Epithelial cell of prostate (primary cell): ENCODE measurements around the gene KAT2B.

ENCODE experiments used
- DNase-seq: peaks from one replicate; pipeline ENCODE4 v3.0.0-alpha.2; 2011; ENCODE audit warnings: low read depth, low spot score
- H3K27ac ChIP-seq: fragments of 450-650 bp; 2 replicates; pipeline ENCODE4 v1.5.1; 2017; ENCODE audit warnings: mild to moderate bottlenecking

KAT2B gene

GRCh38 chr3:20083953-20084352, 43.7 kb downstream of the KAT2B start:
- H3K27ac ChIP-seq: no peak overlapping the region
- no peak for DNase-seq

GRCh38 chr3:20091331-20092047, 51.2 kb downstream of the KAT2B start:
- no peak for DNase-seq
- no peak overlapping the region for H3K27ac ChIP-seq

GRCh38 chr3:20095470-20095869, 55.2 kb downstream of the KAT2B start:
- DNase-seq: no peak
- no peak overlapping the region for H3K27ac ChIP-seq

GRCh38 chr3:20096135-20096685, 56.0 kb downstream of the KAT2B start:
- no peak overlapping the region for H3K27ac ChIP-seq
- no peak for DNase-seq

- H3K27ac ChIP-seq: no peak overlapping the region
- no peak for DNase-seq
Measured at GRCh38 chr3:20097015-20097414, 56.8 kb downstream of the KAT2B start.

GRCh38 chr3:20099060-20099459, 58.8 kb downstream of the KAT2B start:
- H3K27ac ChIP-seq: no peak overlapping the region
- no peak for DNase-seq

- no peak for DNase-seq
- no peak overlapping the region for H3K27ac ChIP-seq
Measured at GRCh38 chr3:20100151-20100550, 59.9 kb downstream of the KAT2B start.

- DNase-seq: no peak
- no peak overlapping the region for H3K27ac ChIP-seq
Measured at GRCh38 chr3:20101041-20101440, 60.8 kb downstream of the KAT2B start.

GRCh38 chr3:20103731-20104130, 63.5 kb downstream of the KAT2B start:
- no peak for DNase-seq
- no peak overlapping the region for H3K27ac ChIP-seq

- DNase-seq: no peak
- H3K27ac ChIP-seq: no peak overlapping the region
Measured at GRCh38 chr3:20104167-20104661, 64.0 kb downstream of the KAT2B start.

GRCh38 chr3:20105513-20106280, 65.5 kb downstream of the KAT2B start:
- no peak for DNase-seq
- H3K27ac ChIP-seq: no peak overlapping the region

- H3K27ac ChIP-seq: no peak overlapping the region
- DNase-seq: no peak
Measured at GRCh38 chr3:20107722-20108121, 67.5 kb downstream of the KAT2B start.

GRCh38 chr3:20108869-20109268, 68.6 kb downstream of the KAT2B start:
- peak; percentile 27 for DNase-seq
- H3K27ac ChIP-seq: no peak overlapping the region

GRCh38 chr3:20110826-20111225, 70.6 kb downstream of the KAT2B start:
- H3K27ac ChIP-seq: no peak overlapping the region
- DNase-seq: no peak

- no peak overlapping the region for H3K27ac ChIP-seq
- DNase-seq: peak; percentile 31
Measured at GRCh38 chr3:20111836-20112235, 71.6 kb downstream of the KAT2B start.

- no peak overlapping the region for H3K27ac ChIP-seq
- no peak for DNase-seq
Measured at GRCh38 chr3:20121088-20121487, 80.8 kb downstream of the KAT2B start.

GRCh38 chr3:20123131-20123652, 82.9 kb downstream of the KAT2B start:
- H3K27ac ChIP-seq: no peak overlapping the region
- DNase-seq: no peak

GRCh38 chr3:20125289-20125688, 85.0 kb downstream of the KAT2B start:
- no peak for DNase-seq
- H3K27ac ChIP-seq: no peak overlapping the region

GRCh38 chr3:20125897-20126296, 85.7 kb downstream of the KAT2B start:
- H3K27ac ChIP-seq: no peak overlapping the region

GRCh38 chr3:20128358-20128757, 88.1 kb downstream of the KAT2B start:
- no peak overlapping the region for H3K27ac ChIP-seq
- DNase-seq: no peak

More at GRCh38 chr3:20125897-20126296, 85.7 kb downstream of the KAT2B start:
- DNase-seq: no peak

- H3K27ac ChIP-seq: no peak overlapping the region
- DNase-seq: no peak
Measured at GRCh38 chr3:20130106-20130505, 89.9 kb downstream of the KAT2B start.
